Stimulated activated CD8-positive, alpha-beta memory T cell treated with anti-CD3 and anti-CD28 coated beads, Interleukin-12 subunit alpha, Interleukin-12 subunit beta, amount 100 ng/mL, for 4 hours (primary cell): Measurements from ENCODE around the gene NXPH1.

Source experiments
- DNase-seq: peaks from one replicate; pipeline ENCODE4 v3.0.0-alpha.2; 2020; ENCODE audit warnings: low read depth

The NXPH1 gene

DNA sequence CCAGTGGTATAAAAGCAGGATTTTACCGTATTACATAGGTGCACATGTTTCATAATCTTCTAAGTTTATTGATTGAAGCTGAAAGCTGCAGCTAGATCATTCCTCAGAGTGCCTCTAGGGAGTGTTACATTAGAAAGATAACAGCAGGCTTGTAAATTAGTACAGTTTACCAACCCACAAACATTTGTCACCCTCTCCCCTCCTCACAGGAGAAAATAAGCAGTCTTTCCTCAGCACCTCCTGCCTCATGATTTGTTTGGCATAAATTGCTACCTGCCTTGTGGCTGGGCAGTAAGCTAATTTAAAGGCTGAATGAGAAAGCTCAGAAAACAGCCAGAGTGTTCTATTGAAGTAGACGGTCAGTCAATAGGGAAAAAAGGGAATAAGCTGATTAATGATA, 74.2 kb downstream of the NXPH1 start:
- DNase-seq, result no peak

- DNase-seq, result no peak
These were observed 76.2 kb downstream of the NXPH1 start for GRCh38 chr7:8509621-8510020.

GRCh38 chr7:8511855-8512254, 78.4 kb downstream of the NXPH1 start:
- no peak for DNase-seq

- no peak for DNase-seq
These were observed 81.5 kb downstream of the NXPH1 start for GRCh38 chr7:8514781-8515519.

GRCh38 chr7:8515640-8516185, 82.3 kb downstream of the NXPH1 start:
- DNase-seq, result no peak

- no peak for DNase-seq
These were observed 83.6 kb downstream of the NXPH1 start for GRCh38 chr7:8516976-8517375.

GRCh38 chr7:8528311-8528710, 94.9 kb downstream of the NXPH1 start:
- no peak for DNase-seq

DNA sequence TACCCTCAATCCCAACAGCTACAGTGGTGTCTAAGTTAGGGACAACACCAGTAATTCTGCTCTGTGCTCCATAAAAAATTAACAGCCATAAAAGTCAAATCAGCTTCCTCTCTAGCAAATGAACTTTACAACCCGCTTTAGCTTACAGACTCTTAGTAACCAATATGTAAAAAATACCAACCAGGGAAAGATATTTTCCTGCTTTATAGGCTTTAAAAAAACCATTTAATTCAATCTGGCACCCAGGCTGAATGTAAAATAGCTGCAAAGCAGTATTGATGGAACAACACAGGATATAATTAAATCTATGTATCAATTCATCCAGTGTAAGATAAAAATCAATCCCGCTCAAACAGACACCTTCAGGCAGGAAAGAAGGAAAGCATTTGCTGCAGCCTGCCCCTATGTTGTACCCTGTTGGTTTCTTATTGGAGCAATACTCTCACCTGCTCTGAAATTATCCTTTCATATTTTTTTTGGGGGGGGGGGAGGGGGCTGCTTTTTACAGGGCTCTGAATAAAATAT, 98.6 kb downstream of the NXPH1 start:
- DNase-seq, result no peak

GRCh38 chr7:8536431-8536830, 103.0 kb downstream of the NXPH1 start:
- DNase-seq, result no peak

DNA sequence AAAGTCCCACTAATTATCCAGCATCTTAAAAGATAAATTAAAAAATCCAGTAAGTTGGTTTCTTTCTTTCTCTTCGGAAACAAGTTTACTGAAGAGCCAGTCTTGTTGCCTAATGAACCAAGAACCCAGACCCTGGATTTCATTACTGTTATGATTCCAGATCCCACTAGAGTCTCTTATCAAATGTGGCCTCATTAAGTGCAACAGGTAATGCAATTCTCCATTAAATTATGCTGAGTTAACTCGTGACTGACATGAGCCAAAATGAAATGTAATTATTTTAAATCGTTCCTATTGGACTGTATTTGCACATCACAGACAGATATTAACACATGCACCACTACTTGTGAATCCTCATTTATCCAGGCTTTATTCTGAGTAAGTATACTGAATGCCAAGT, 115.6 kb downstream of the NXPH1 start:
- DNase-seq, result no peak

- DNase-seq, result no peak
These were observed 127.1 kb downstream of the NXPH1 start for GRCh38 chr7:8560501-8560900.

- no peak for DNase-seq
These were observed 128.0 kb downstream of the NXPH1 start for GRCh38 chr7:8561449-8561848.

GRCh38 chr7:8564281-8564680, 130.9 kb downstream of the NXPH1 start:
- DNase-seq, result no peak

DNA sequence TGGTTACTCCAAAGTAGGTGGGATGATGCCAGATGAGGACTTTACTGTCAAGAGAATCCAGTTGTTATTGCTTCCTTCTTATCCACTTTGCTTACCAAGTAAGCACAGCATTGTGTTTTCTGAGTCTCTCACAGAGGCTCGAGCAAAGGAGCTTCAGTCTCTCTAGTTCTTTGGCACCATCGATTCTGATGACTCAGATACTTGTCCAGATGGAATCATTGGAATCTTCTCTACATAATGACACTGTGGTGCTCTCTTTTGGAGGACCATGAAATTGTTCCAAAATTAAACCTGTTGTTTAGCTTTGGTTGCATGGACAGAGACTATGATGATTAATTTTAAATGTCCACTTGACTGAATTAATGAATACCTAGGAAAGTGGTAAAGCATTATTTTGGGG, 132.6 kb downstream of the NXPH1 start:
- no peak for DNase-seq

- no peak for DNase-seq
These were observed 134.2 kb downstream of the NXPH1 start for GRCh38 chr7:8567626-8568025.

GRCh38 chr7:8579661-8580194, 146.3 kb downstream of the NXPH1 start:
- no peak for DNase-seq

DNA sequence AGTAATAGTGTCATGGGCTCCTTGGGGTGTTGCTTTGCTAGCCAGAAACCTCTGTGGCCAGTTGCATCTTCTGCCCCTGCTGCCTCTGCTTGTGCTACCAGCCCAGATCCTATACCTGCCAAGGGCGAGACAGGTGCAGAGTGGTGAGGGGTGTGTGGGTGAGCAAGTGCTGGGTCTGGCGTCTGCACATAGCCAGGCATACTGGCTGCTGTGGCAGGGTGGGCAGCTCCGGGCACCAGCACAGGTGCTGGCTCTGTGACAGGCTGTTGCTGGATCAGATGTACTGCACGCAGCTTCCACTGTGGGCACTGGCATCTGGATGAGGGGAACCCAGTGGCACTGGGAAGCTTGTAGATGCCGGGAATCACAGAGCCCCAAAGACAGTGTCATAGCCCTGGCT, 148.4 kb downstream of the NXPH1 start:
- no peak for DNase-seq

DNA sequence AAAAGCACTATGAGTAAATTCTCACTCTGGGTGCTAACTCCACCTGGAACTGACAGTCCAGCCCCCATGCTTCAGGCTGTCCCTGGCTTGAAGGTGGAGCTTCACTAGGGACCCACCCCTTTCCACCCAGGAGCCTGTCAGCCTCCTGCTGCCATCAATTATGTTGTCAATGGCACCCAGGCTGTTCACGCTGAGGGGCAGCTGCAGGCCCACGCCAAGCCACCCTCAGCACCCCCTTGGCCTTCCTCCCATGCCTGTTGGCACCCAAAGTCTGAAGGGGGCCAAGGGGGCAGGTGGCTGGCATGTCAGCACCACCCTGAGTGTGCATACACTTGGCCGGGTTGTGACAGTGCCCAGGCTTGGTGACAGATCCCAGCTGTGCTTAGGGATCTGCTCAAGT, 149.3 kb downstream of the NXPH1 start:
- no peak for DNase-seq

GRCh38 chr7:8585591-8585990, 152.2 kb downstream of the NXPH1 start:
- DNase-seq, result no peak

- DNase-seq, result no peak
These were observed 156.8 kb downstream of the NXPH1 start for GRCh38 chr7:8590225-8590624.

GRCh38 chr7:8590791-8591190, 157.4 kb downstream of the NXPH1 start:
- DNase-seq, result no peak

DNA sequence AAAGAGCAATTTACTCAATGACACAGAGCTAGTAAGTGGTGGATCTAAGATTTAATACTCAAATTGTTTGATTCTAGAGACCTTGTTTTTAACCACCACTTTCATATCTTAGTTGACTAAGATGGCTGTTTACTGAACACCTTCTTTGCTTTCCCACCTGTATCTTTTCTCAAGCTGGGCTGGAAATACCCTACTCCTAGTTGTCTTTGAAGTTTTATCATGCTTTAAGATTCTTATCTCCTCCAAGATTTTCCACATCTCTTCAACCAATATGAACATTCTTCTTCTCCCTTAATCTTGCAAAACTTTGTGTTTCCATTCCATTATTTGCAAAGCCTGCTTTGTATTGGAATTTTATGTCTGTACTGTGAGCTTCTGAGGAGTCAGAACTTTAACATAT, 157.9 kb downstream of the NXPH1 start:
- DNase-seq, result no peak

DNA sequence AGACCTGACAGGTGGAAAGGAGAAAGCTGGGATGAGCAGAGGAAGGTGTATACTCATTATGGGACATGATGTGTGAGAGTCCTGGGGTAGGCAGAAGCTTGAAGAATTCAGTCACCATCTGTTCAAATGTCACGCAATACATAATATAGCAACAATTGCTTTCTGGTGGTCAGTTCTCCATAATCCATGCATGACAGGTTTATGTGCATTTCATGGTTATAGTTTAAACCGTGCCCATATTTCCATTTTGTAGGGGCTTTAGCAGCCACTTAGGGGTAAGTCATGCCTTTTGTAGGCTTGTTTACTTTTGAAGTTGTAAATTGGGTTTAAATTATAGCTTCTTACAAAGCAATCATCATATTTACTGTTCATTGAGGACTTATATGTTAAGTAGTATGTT, 158.8 kb downstream of the NXPH1 start:
- no peak for DNase-seq

DNA sequence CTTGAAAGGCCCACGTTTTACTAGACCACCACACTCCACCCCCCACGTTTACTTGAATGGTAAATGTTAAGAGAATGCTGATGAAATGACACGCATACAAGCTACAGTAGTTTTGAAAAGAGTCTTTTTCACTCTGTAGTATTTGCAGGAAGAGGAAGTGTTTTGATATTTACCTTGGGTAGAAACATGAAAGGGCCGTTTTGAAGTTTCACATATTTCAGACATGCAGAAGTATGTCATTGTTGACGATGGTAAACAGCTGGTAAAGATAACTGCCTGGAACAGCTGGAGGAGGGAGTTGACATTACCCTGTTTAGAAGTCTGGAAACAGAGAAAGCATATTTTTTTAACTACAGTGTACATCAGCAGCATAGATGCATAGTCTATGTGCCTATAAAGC, 160.7 kb downstream of the NXPH1 start:
- DNase-seq, result no peak
